Measurements from ENCODE around the gene PRKN.

GRCh38 chr6:162670345-162670744, 57.2 kb downstream of the PRKN start:
- TF ChIP-seq CTCF (IDR thresholded peaks at IDR 0.05) = no peak
- no peak for TF ChIP-seq EP300 (IDR thresholded peaks at IDR 0.05)
